HG02763 (cell line): ENCODE data around the gene CNTLN.
"Not testable (repeated sequence)": the region's sequence is repeated elsewhere in the genome, so short reads cannot be mapped to it uniquely, and the experiment has no call there.

ENCODE experiments used
- ATAC-seq: cut with Tn5 transposase; IDR thresholded peaks from one replicate; pipeline ENCODE4 v1.9.1; 2021; ENCODE audit warnings: mild to moderate bottlenecking, moderate library complexity; ENCODE audit not compliant: unreplicated experiment

CNTLN gene

GRCh38 chr9:17486396-17486795, 351.6 kb downstream of the CNTLN start:
- ATAC-seq, result no peak

- no peak for ATAC-seq
Measured at GRCh38 chr9:17487467-17487866, 352.6 kb downstream of the CNTLN start.

GRCh38 chr9:17488662-17489061, 353.8 kb downstream of the CNTLN start:
- no peak for ATAC-seq

DNA sequence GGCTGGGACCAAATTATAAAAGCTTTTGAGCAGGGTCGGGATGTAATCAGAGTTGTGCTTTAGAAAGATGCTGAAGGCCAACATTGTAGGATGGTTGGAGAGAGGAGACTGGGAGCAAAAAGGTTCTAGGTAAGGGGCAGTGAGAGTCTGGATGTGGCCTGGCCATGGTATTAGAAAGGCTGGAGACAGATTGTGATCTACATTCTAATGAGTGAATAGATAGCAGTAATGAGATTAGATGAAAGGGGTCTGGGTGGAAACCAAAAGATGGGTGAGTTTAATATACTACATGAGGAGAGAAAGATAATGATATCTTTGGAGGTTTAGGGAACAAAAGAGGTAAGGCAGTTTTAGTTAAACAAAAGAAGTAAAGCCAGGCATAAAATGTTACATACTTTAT, 355.3 kb downstream of the CNTLN start:
- ATAC-seq, result no peak

DNA sequence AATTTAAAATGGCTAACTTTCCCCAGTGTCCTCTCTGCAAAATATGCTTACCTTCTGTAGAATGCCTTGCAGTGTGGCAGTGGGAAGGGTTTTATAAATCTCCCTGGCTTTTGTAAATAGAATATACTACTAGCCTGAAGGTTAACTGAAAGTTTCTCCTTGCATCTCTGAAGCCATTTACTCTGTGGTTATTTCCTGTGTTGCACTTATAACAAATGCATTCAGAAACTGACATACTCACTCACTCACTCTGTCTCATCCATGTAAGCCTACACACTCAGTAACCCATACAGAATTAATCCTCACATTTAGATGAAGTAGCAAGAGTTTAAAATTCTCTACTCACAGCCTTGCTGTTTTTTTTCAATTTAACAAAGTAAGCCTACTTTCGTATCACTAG, 356.9 kb downstream of the CNTLN start:
- no peak for ATAC-seq

DNA sequence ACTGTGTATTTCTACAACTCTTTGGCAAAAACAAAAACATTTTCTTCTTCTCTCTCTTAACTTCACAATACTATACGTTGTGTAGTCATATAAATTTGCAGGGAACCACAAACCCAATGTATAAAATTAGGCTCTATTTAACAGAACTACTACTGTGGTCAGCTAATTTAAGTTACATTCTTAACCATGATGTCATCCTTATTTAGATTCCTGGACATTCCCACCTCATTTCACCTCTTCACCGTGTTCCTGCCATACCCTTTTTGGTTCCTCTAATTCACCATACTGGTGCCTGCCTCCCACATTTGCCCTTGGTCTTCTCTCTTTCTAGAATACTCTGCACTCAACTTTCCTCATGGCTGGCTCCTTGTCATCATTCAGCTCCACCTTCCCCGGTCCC, 368.4 kb downstream of the CNTLN start:
- no peak for ATAC-seq

- ATAC-seq, result no peak
Measured at GRCh38 chr9:17509151-17509550, 374.3 kb downstream of the CNTLN start.

- no peak for ATAC-seq
Measured at GRCh38 chr9:17509701-17510100, 374.9 kb downstream of the CNTLN start.

- no peak for ATAC-seq
Measured at GRCh38 chr9:17519761-17520160, 384.9 kb downstream of the CNTLN start.

DNA sequence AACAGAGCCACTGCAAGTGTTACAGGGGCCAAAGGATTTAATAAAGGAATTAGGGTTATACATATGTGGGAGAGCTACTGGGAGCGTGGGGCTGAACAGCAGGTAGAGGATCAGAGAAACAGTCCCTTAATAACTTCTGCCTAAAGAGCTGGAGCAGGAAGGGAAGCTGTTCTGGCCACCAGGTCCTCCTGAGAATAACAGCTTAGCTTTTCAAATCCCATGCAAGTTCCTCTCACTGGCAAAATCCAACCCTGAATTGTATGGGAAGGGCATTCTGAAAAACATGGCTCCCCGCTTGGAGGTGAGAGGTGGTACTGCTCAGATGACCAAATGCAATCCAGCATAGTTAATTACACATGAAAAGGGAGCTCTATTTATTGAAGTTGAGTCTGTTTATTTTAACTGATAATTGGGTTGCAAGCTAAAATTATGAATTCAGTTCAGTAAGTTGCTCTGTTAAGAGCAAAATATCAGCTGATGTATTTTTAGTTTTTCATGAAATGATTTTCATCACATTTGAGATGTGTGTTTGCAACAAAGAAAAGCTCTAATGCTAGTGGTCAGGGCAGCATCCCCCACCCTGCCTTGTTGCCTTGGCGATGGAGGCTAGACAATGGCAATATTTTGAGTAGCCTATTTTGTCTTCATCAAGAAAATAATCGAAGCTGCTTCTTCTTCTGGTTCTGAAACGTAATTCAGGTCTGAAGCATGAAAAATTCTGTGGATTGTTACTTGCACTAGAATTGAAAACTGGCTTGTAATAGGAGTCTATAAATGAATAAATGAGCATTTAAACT, 385.6 kb downstream of the CNTLN start:
- ATAC-seq, result no peak

GRCh38 chr9:17521100-17521855, 386.4 kb downstream of the CNTLN start:
- ATAC-seq, result no peak

GRCh38 chr9:17526726-17527125, 391.9 kb downstream of the CNTLN start:
- not testable (repeated sequence) for ATAC-seq

DNA sequence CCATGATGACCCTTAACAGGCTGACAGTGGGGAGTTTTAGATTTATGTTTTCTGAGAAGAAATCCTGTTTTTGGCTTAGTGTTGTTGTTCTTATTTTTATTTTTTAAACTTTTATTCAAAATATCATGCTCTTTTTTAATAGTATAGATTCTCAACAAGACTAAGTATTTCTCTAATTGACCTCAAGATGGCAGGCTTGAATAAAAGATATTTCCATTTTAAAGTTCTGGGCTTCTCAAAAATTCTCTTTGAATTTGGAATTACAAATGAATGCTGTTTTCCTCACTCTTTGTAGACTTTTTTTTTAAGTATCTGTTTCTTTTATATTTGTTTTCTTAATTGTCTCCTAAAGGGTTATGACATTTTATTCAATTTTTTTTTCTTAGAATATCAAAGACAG, 394.0 kb downstream of the CNTLN start:
- no peak for ATAC-seq

- ATAC-seq, result peak; percentile 65
Measured at GRCh38 chr9:17531642-17532254, 396.9 kb downstream of the CNTLN start.

- no peak for ATAC-seq
Measured at GRCh38 chr9:17532461-17532860, 397.6 kb downstream of the CNTLN start.

DNA sequence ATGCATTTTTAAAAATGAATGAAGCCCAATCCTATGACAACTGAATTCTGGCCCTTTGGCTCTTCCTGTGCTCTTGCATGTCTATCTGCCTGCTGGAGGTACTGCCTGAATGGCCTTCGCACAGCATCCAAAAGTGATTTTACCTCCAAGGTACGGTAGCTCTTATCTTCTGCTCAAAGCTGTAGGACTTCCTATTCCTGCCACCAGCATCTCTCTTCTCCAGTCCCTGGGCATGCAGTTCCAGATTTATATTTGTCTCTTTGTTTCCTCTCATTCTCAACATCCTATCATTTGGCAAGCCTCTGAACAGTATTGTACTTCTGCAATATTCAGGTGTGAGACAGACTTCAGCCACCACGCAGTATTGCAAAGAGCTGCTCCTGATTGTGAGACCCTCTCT, 400.3 kb downstream of the CNTLN start:
- ATAC-seq, result no peak

DNA sequence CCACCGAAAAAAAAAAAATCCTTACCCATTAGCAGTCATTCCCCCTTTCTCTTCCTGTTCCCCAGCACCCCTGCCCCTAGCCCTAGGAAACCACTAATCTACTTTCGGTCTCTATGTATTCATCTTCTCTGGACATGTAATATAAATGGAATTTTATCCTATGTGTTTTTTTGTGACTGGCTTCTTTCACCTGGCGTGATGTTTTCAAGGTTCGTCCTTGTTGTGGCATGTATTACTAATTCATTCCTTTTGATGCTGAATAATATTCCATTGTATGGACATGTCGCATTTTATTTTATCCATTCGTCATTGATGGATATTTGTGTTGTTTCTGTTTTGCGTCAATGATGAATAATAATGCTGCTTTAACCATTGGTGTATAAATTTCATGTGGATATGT, 401.2 kb downstream of the CNTLN start:
- no peak for ATAC-seq

- no peak for ATAC-seq
Measured at GRCh38 chr9:17551023-17551422, 416.2 kb downstream of the CNTLN start.
